Subcutaneous abdominal adipose tissue (tissue), 5 donors: Measurements from ENCODE around the gene TMPRSS7.

Experiments
- H3K27ac ChIP-seq: one replicate; pipeline ENCODE4 v1.7.0; 2013; ENCODE audit warnings: low read depth, mild to moderate bottlenecking, inconsistent platforms, low read length, moderate library complexity
- H3K27me3 ChIP-seq, 5 donors: one replicate each; pipeline ENCODE4 v1.7.0; 2013; ENCODE audit warnings: low read length in 5 of 5, inconsistent platforms in 1 of 5; ENCODE audit not compliant: control insufficient read depth in 5 of 5, insufficient read depth in 4 of 5
- H3K36me3 ChIP-seq, 5 donors: one replicate each; pipeline ENCODE4 v1.7.0; 2013; ENCODE audit warnings: low read length in 5 of 5; ENCODE audit not compliant: control insufficient read depth in 5 of 5, insufficient read depth in 5 of 5
- H3K4me1 ChIP-seq, 5 donors: one replicate each; pipeline ENCODE4 v1.7.0; 2013; ENCODE audit warnings: low read length in 5 of 5, mild to moderate bottlenecking in 3 of 5, moderate library complexity in 1 of 5; ENCODE audit not compliant: control insufficient read depth in 5 of 5, insufficient read depth in 5 of 5
- H3K4me3 ChIP-seq, 5 donors: one replicate each; pipeline ENCODE4 v1.7.0; 2013; ENCODE audit warnings: low read length in 5 of 5, low read depth in 1 of 5
- H3K9ac ChIP-seq, 5 donors: one replicate each; pipeline ENCODE4 v1.7.0; 2013; ENCODE audit warnings: low read length in 5 of 5, mild to moderate bottlenecking in 4 of 5, moderate library complexity in 3 of 5
- H3K9me3 ChIP-seq, 5 donors: one replicate each; pipeline ENCODE4 v1.7.0; 2013; ENCODE audit warnings: low read length in 5 of 5; ENCODE audit not compliant: control insufficient read depth in 5 of 5
- donor health status: healthy.
- donor health status: healthy.
- donor health status: healthy.
- donor health status: healthy.
- donor health status: healthy.

Gene TMPRSS7

GRCh38 chr3:112124907-112125607 is 90.5 kb downstream of the TMPRSS7 start:
- H3K36me3 ChIP-seq, result no peaks in the 10 kb centered on the region
- no peaks in the 10 kb centered on the region for H3K27me3 ChIP-seq
- H3K4me3 ChIP-seq, result no peak overlapping the region
- H3K9ac ChIP-seq, result no peak overlapping the region
- H3K27ac ChIP-seq, result no peak overlapping the region
- peaks cover 0 to 14% (median 5%) of the 10 kb centered on the region in 5 donors for H3K4me1 ChIP-seq
- H3K9me3 ChIP-seq, result no peaks in the 10 kb centered on the region

GRCh38 chr3:112126511-112126911 is 92.0 kb downstream of the TMPRSS7 start:
- no peak overlapping the region for H3K9ac ChIP-seq
- no peaks in the 10 kb centered on the region for H3K27me3 ChIP-seq
- no peaks in the 10 kb centered on the region for H3K36me3 ChIP-seq
- peak overlapping the region; percentile 1 for H3K27ac ChIP-seq
- H3K4me3 ChIP-seq, result no peak overlapping the region
- H3K9me3 ChIP-seq, result no peaks in the 10 kb centered on the region
- peaks cover 0 to 14% (median 5%) of the 10 kb centered on the region in 5 donors for H3K4me1 ChIP-seq

GRCh38 chr3:112127522-112128494 is 93.3 kb downstream of the TMPRSS7 start:
- no peak overlapping the region for H3K27ac ChIP-seq
- peaks cover 0 to 14% (median 5%) of the 10 kb centered on the region in 5 donors for H3K4me1 ChIP-seq
- no peak overlapping the region for H3K9ac ChIP-seq
- no peaks in the 10 kb centered on the region for H3K9me3 ChIP-seq
- H3K36me3 ChIP-seq, result no peaks in the 10 kb centered on the region
- H3K4me3 ChIP-seq, result peak overlapping the region in 2 of 5 donors; percentile 20 to 21
- no peaks in the 10 kb centered on the region for H3K27me3 ChIP-seq

GRCh38 chr3:112128843-112129727 is 94.5 kb downstream of the TMPRSS7 start:
- Histone ChIP-seq H3K36me3 (no peaks in the 10 kb centered on the region), H3K9ac (no peak overlapping the region), H3K27ac (no peak overlapping the region), H3K4me1 (peaks cover 0 to 14% (median 5%) of the 10 kb centered on the region in 5 donors), H3K4me3 (no peak overlapping the region), H3K9me3 (no peaks in the 10 kb centered on the region), H3K27me3 (no peaks in the 10 kb centered on the region)

- peaks cover 0 to 14% (median 5%) of the 10 kb centered on the region in 5 donors for H3K4me1 ChIP-seq
- no peak overlapping the region for H3K4me3 ChIP-seq
- H3K27ac ChIP-seq, result no peak overlapping the region
- H3K27me3 ChIP-seq, result no peaks in the 10 kb centered on the region
- no peaks in the 10 kb centered on the region for H3K36me3 ChIP-seq
- H3K9ac ChIP-seq, result no peak overlapping the region
- no peaks in the 10 kb centered on the region for H3K9me3 ChIP-seq
These were observed 95.5 kb downstream of the TMPRSS7 start for GRCh38 chr3:112129925-112130637.

GRCh38 chr3:112130638-112130993 is 96.1 kb downstream of the TMPRSS7 start:
- H3K9me3 ChIP-seq, result no peaks in the 10 kb centered on the region
- H3K36me3 ChIP-seq, result no peaks in the 10 kb centered on the region
- H3K9ac ChIP-seq, result no peak overlapping the region
- H3K4me1 ChIP-seq, result peaks cover 0 to 14% (median 5%) of the 10 kb centered on the region in 5 donors
- H3K27me3 ChIP-seq, result no peaks in the 10 kb centered on the region
- no peak overlapping the region for H3K27ac ChIP-seq
- H3K4me3 ChIP-seq, result no peak overlapping the region
